Measurements from ENCODE around the gene PFDN6. TPM values are rescaled to one million over a fixed set of nuclear protein-coding genes. Genes with fewer than 3 reads are reported as not detected.

The PFDN6 gene
- total RNA-seq, 3 donors from 2014 or later: 37.9 to 50.1 (median 40.2) TPM

Small RNAs within 50 kb of the gene (microRNA-seq; reads per million reads assigned to microRNA genes)
- not detected for gene MIR6834
- not detected for gene MIR6873

Other genes with a start within 250 kb of the PFDN6 start
- gene HLA-DPA1, start 216.0 kb upstream of the PFDN6 start, total RNA-seq: 10 to 100 TPM; 46.6 to 62.0 (median 49.9) TPM
- gene HLA-DPB1, start 213.6 kb upstream of the PFDN6 start, total RNA-seq: 10 to 100 TPM; 31.2 to 55.0 (median 51.2) TPM
- 1 to 10 TPM in 1 of 3 donors, under 1 TPM in 2; 0.27 to 1.1 (median 0.52) TPM for gene COL11A2, start 97.1 kb upstream of the PFDN6 start, total RNA-seq
- 10 to 100 TPM; 45.4 to 51.1 (median 51.1) TPM for gene RXRB, start 88.9 kb upstream of the PFDN6 start, total RNA-seq
- 100 to 1,000 TPM in 2 of 3 donors, 10 to 100 TPM in 1; 96.9 to 159 (median 106) TPM for gene SLC39A7, start 88.7 kb upstream of the PFDN6 start, total RNA-seq
- gene HSD17B8, start 84.9 kb upstream of the PFDN6 start, total RNA-seq: 10 to 100 TPM; 12.3 to 23.2 (median 19.7) TPM
- 10 to 100 TPM; 28.4 to 45.1 (median 30.3) TPM for gene RING1, start 81.1 kb upstream of the PFDN6 start, total RNA-seq
- gene VPS52, start 17.7 kb upstream of the PFDN6 start, total RNA-seq: 10 to 100 TPM; 58.2 to 82.6 (median 72.7) TPM
- gene RPS18, start 17.5 kb upstream of the PFDN6 start, total RNA-seq: 1,000 to 10,000 TPM; 1,579 to 1,936 (median 1,680) TPM
- 10 to 100 TPM; 21.6 to 41.7 (median 24.2) TPM for gene B3GALT4, start 12.5 kb upstream of the PFDN6 start, total RNA-seq
- 10 to 100 TPM; 25.5 to 37.9 (median 30.9) TPM for gene WDR46, start 362 bp upstream of the PFDN6 start, total RNA-seq
- 10 to 100 TPM; 26.4 to 64.6 (median 38.9) TPM for gene RGL2, start 9.3 kb downstream of the PFDN6 start, total RNA-seq
- gene TAPBP, start 24.5 kb downstream of the PFDN6 start, total RNA-seq: 100 to 1,000 TPM; 179 to 321 (median 258) TPM
- 10 to 100 TPM; 18.5 to 23.7 (median 20.1) TPM for gene ZBTB22, start 28.1 kb downstream of the PFDN6 start, total RNA-seq
- gene DAXX, start 33.4 kb downstream of the PFDN6 start, total RNA-seq: 10 to 100 TPM; 34.7 to 46.1 (median 39.7) TPM
- gene KIFC1, start 102.2 kb downstream of the PFDN6 start, total RNA-seq: 10 to 100 TPM in 1 of 3 donors, 1 to 10 TPM in 2; 3.5 to 21.1 (median 6.3) TPM
- 10 to 100 TPM; 29.9 to 96.5 (median 38.1) TPM for gene PHF1, start 121.4 kb downstream of the PFDN6 start, total RNA-seq
- 100 to 1,000 TPM; 146 to 163 (median 151) TPM for gene CUTA, start 128.5 kb downstream of the PFDN6 start, total RNA-seq
- gene SYNGAP1, start 130.5 kb downstream of the PFDN6 start, total RNA-seq: 10 to 100 TPM in 1 of 3 donors, 1 to 10 TPM in 2; 8.1 to 39.8 (median 8.8) TPM
- gene ZBTB9, start 165.0 kb downstream of the PFDN6 start, total RNA-seq: 1 to 10 TPM; 4.3 to 5.8 (median 4.5) TPM